Keratinocyte (primary cell): ENCODE data around the gene HOXB5. TPM values are rescaled to one million over a fixed set of nuclear protein-coding genes. Genes with fewer than 3 reads are reported as not detected.

Experiments used
- DNase-seq: peaks from one replicate; pipeline ENCODE4 v3.0.0-alpha.2; 2011; ENCODE audit warnings: low read depth, missing footprints, low spot score
- FAIRE-seq: peaks from 2 replicates; lab custom pipeline; 2011; peaks lifted over from hg19 to GRCh38; lab: Jason Lieb, UNC
- H2AFZ ChIP-seq: 2 replicates; pipeline ENCODE4 v1.6.0; 2012; ENCODE audit warnings: low read length, control low read depth, inconsistent platforms; ENCODE audit not compliant: control insufficient read depth
- H3K27ac ChIP-seq: 2 replicates; pipeline ENCODE4 v1.5.1; 2011; ENCODE audit warnings: low read length; ENCODE audit not compliant: control insufficient read depth, insufficient read depth
- H3K27me3 ChIP-seq: 3 replicates; pipeline ENCODE4 v1.6.0; 2011; ENCODE audit warnings: low read length; ENCODE audit not compliant: control insufficient read depth, insufficient read depth; ENCODE audit errors: extremely low read depth
- H3K36me3 ChIP-seq, 2 experiments: 2 replicates in 1 of 2; 3 replicates in 1 of 2; pipeline ENCODE4 v1.5.1; 2011; ENCODE audit warnings: low read length in 2 of 2, mild to moderate bottlenecking in 1 of 2; ENCODE audit not compliant: control insufficient read depth in 2 of 2, insufficient read depth in 2 of 2; ENCODE audit errors: extremely low read depth in 1 of 2
- H3K4me1 ChIP-seq: 3 replicates; pipeline ENCODE4 v1.5.1; 2011; ENCODE audit warnings: low read length; ENCODE audit not compliant: control insufficient read depth, insufficient read depth; ENCODE audit errors: extremely low read depth
- H3K4me2 ChIP-seq: 3 replicates; pipeline ENCODE4 v1.6.0; 2011; ENCODE audit warnings: low read depth, low read length; ENCODE audit not compliant: control insufficient read depth, insufficient read depth; ENCODE audit errors: extremely low read depth
- H3K4me3 ChIP-seq, 3 experiments: fragments of 200-600 bp in 1 of 3; sonication (generic) in 1 of 3; 2 replicates in 2 of 3; 3 replicates in 1 of 3; pipeline ENCODE4 v1.5.1; 2011 to 2016; ENCODE audit warnings: low read length in 3 of 3, mild to moderate bottlenecking in 3 of 3, control low read depth in 2 of 3, inconsistent platforms in 1 of 3, low read depth in 1 of 3, mixed read lengths in 1 of 3, mixed run types in 1 of 3, moderate library complexity in 1 of 3; ENCODE audit not compliant: control insufficient read depth in 2 of 3, insufficient read depth in 2 of 3; ENCODE audit errors: extremely low read depth in 1 of 3
- H3K79me2 ChIP-seq: 2 replicates; pipeline ENCODE4 v1.6.0; 2012; ENCODE audit warnings: low read length; ENCODE audit not compliant: control insufficient read depth, insufficient read depth
- H3K9ac ChIP-seq: 3 replicates; pipeline ENCODE4 v1.6.0; 2011; ENCODE audit warnings: low read length; ENCODE audit not compliant: control insufficient read depth, insufficient read depth; ENCODE audit errors: extremely low read depth
- H3K9me1 ChIP-seq: 3 replicates; pipeline ENCODE4 v1.6.0; 2011; ENCODE audit warnings: low read length; ENCODE audit not compliant: control insufficient read depth, insufficient read depth; ENCODE audit errors: extremely low read depth
- H3K9me3 ChIP-seq: 2 replicates; pipeline ENCODE4 v1.5.1; 2012; ENCODE audit warnings: low read depth, low read length; ENCODE audit not compliant: control insufficient read depth
- H4K20me1 ChIP-seq: 3 replicates; pipeline ENCODE4 v1.6.0; 2011; ENCODE audit warnings: low read length; ENCODE audit not compliant: control insufficient read depth, insufficient read depth; ENCODE audit errors: extremely low read depth
- EZH2 ChIP-seq: IDR thresholded peaks from one replicate; pipeline ENCODE4 v1.6.1; 2012; ENCODE audit warnings: inconsistent platforms, mild to moderate bottlenecking, low read length, moderate library complexity
- dilution Hi-C: fragments of 300-500 bp; cut with MboI; formaldehyde crosslinking; loops from one replicate; pipeline ENCODE4 v1.7.0; 2020; ENCODE audit warnings: low sequenced_read_pairs; ENCODE audit not compliant: extremely low pct_ligation_motif_present
- polyA plus RNA-seq, 5 experiments: library from polyadenylated mRNA; depleted of rRNA in 3 of 5; stranded (reverse) in 3 of 5; stranded (forward) in 1 of 5; unstranded in 1 of 5; fragments of >200 nt; gene quantifications; 1 replicate in 1 of 5; 2 replicates in 3 of 5; 3 replicates in 1 of 5; pipeline versions ENCODE4 v1.2.1 to v1.2.3, GENCODE V29; 2011 to 2012; ENCODE audit warnings: missing spikeins in 2 of 5, low read depth in 1 of 5, low replicate concordance in 1 of 5
- TF ChIP-seq, protein P1 (sequence below), 3 experiments: IDR thresholded peaks in 1 of 3; conservative IDR thresholded peaks in 1 of 3; optimal IDR thresholded peaks in 1 of 3; 2 replicates in 2 of 3; 3 replicates in 1 of 3; pipeline versions ENCODE3 to v1.5.1; 2011; ENCODE audit warnings: low read length in 3 of 3, mild to moderate bottlenecking in 3 of 3, moderate library complexity in 2 of 3, control low read depth in 1 of 3, inconsistent platforms in 1 of 3; ENCODE audit not compliant: insufficient read depth in 2 of 3; ENCODE audit errors: extremely low read depth in 1 of 3

HOXB5 gene
- polyA plus RNA-seq, 1 donor (not counting 4 experiments of a cell fraction or from before 2014, with no cell fraction given), result not detected

- TF ChIP-seq, protein P1, sequence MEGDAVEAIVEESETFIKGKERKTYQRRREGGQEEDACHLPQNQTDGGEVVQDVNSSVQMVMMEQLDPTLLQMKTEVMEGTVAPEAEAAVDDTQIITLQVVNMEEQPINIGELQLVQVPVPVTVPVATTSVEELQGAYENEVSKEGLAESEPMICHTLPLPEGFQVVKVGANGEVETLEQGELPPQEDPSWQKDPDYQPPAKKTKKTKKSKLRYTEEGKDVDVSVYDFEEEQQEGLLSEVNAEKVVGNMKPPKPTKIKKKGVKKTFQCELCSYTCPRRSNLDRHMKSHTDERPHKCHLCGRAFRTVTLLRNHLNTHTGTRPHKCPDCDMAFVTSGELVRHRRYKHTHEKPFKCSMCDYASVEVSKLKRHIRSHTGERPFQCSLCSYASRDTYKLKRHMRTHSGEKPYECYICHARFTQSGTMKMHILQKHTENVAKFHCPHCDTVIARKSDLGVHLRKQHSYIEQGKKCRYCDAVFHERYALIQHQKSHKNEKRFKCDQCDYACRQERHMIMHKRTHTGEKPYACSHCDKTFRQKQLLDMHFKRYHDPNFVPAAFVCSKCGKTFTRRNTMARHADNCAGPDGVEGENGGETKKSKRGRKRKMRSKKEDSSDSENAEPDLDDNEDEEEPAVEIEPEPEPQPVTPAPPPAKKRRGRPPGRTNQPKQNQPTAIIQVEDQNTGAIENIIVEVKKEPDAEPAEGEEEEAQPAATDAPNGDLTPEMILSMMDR (optimal IDR thresholded peaks at IDR 0.05 in 1 of 3, IDR thresholded peaks at IDR 0.05 in 1 of 3, conservative IDR thresholded peaks at IDR 0.05 in 1 of 3; ENCODE audit: extremely low read depth in 1 of 3, insufficient read depth in 2 of 3, low read length in 3 of 3), result no peak
- no peak for TF ChIP-seq EZH2
- dilution Hi-C loops, result no loop called here
- FAIRE-seq (no peak), DNase-seq (no peak)
- Histone ChIP-seq H3K9me1 (no peaks in the 10 kb centered on the region), H4K20me1 (no peaks in the 10 kb centered on the region), H3K4me1 (peaks cover 17% of the 10 kb centered on the region), H3K4me3 (no peak overlapping the region), H2AFZ (no peak overlapping the region), H3K36me3 (no peaks in the 10 kb centered on the region), H3K27ac (no peak overlapping the region), H3K4me2 (no peak overlapping the region), H3K9ac (no peak overlapping the region), H3K9me3 (no peaks in the 10 kb centered on the region), H3K79me2 (no peaks in the 10 kb centered on the region), H3K27me3 (peaks cover 63% of the 10 kb centered on the region)
Observed at GRCh38 chr17:48589060-48589830, 4.3 kb downstream of the HOXB5 start.

GRCh38 chr17:48588528-48588927, 5.1 kb downstream of the HOXB5 start:
- FAIRE-seq (no peak), DNase-seq (no peak)
- Histone ChIP-seq H3K27ac (no peak overlapping the region), H3K9me3 (no peaks in the 10 kb centered on the region), H3K4me2 (no peak overlapping the region), H3K9me1 (no peaks in the 10 kb centered on the region), H3K4me1 (peaks cover 17% of the 10 kb centered on the region), H3K36me3 (no peaks in the 10 kb centered on the region), H3K79me2 (no peaks in the 10 kb centered on the region), H3K9ac (no peak overlapping the region), H2AFZ (no peak overlapping the region), H3K4me3 (no peak overlapping the region), H4K20me1 (no peaks in the 10 kb centered on the region), H3K27me3 (peaks cover 62% of the 10 kb centered on the region)
- dilution Hi-C loops, result no loop called here
- TF ChIP-seq, protein P1 (optimal IDR thresholded peaks at IDR 0.05 in 1 of 3, IDR thresholded peaks at IDR 0.05 in 1 of 3, conservative IDR thresholded peaks at IDR 0.05 in 1 of 3; ENCODE audit: extremely low read depth in 1 of 3, insufficient read depth in 2 of 3, low read length in 3 of 3), result no peak
- no peak for TF ChIP-seq EZH2
